Endothelial cell of umbilical vein (primary cell): ENCODE measurements around the gene PSME3IP1. TPM values are rescaled to one million over a fixed set of nuclear protein-coding genes. Genes with fewer than 3 reads are reported as not detected.

Experiments
- BruUV-seq: library from RNA; stranded (reverse); fragments of 400-500 nt; replicated peaks from 2 replicates; lab custom pipeline; 2021; lab: Mats Ljungman, UMichigan
- CTCF ChIA-PET: fragments of 300-600, 350-600 bp; sonication (Branson Sonifier 250); formaldehyde crosslinking; loops from one replicate; lab custom pipeline; 2021; ENCODE audit warnings: antibody characterized with exemption, inconsistent platforms; lab: Charles Lee
- POLR2A ChIA-PET: fragments of 300-600, 350-600 bp; sonication (Branson Sonifier 250); formaldehyde crosslinking; loops from one replicate; lab custom pipeline; 2021; ENCODE audit warnings: antibody characterized with exemption, inconsistent platforms; lab: Charles Lee
- DNase-seq: peaks from one replicate; pipeline ENCODE4 v3.0.0-alpha.2; 2011; ENCODE audit warnings: low read depth, low spot score
- FAIRE-seq: peaks from 2 replicates; lab custom pipeline; 2011; peaks lifted over from hg19 to GRCh38; lab: Jason Lieb, UNC
- H2AFZ ChIP-seq: 2 replicates; pipeline ENCODE4 v1.6.0; 2012; ENCODE audit warnings: low read depth, low read length, control low read depth, inconsistent platforms
- H3K27ac ChIP-seq: 2 replicates; pipeline ENCODE4 v1.5.1; 2011; ENCODE audit warnings: low read depth, mild to moderate bottlenecking, control low read depth, low read length, moderate library complexity; ENCODE audit not compliant: insufficient read depth
- H3K27me3 ChIP-seq, 2 experiments: 2 replicates each; pipeline versions ENCODE4 v1.6.0 to v1.6.1; 2011; ENCODE audit warnings: low read length in 2 of 2, mixed read lengths in 1 of 2; ENCODE audit not compliant: control insufficient read depth in 2 of 2, insufficient read depth in 2 of 2
- H3K36me3 ChIP-seq, 2 experiments: 2 replicates in 1 of 2; 3 replicates in 1 of 2; pipeline ENCODE4 v1.5.1; 2011; ENCODE audit warnings: low read length in 2 of 2, mild to moderate bottlenecking in 1 of 2, moderate library complexity in 1 of 2; ENCODE audit not compliant: control insufficient read depth in 2 of 2, insufficient read depth in 2 of 2; ENCODE audit errors: extremely low read depth in 1 of 2
- H3K4me1 ChIP-seq: 3 replicates; pipeline ENCODE4 v1.5.1; 2011; ENCODE audit warnings: mild to moderate bottlenecking, low read length; ENCODE audit not compliant: control insufficient read depth, insufficient read depth; ENCODE audit errors: extremely low read depth
- H3K4me2 ChIP-seq: 2 replicates; pipeline ENCODE4 v1.6.1; 2011; ENCODE audit warnings: low read length, control low read depth, mixed read lengths; ENCODE audit not compliant: insufficient read depth
- H3K4me3 ChIP-seq, 3 experiments: fragments of 200-600 bp in 1 of 3; sonication (generic), shearing (Covaris generic) in 1 of 3; replicated peaks in 1 of 3; 2 replicates each; pipeline ENCODE4 v1.5.1; 2011 to 2016; ENCODE audit warnings: control low read depth in 3 of 3, low read length in 3 of 3, mild to moderate bottlenecking in 2 of 3, inconsistent platforms in 1 of 3, low read depth in 1 of 3, moderate library complexity in 1 of 3; ENCODE audit not compliant: insufficient read depth in 1 of 3
- H3K79me2 ChIP-seq: 2 replicates; pipeline ENCODE4 v1.6.0; 2012; ENCODE audit warnings: low read length, inconsistent platforms; ENCODE audit not compliant: control insufficient read depth, insufficient read depth
- H3K9ac ChIP-seq: replicated peaks from 2 replicates; pipeline ENCODE3; 2011; ENCODE audit warnings: low read length, control low read depth; ENCODE audit not compliant: insufficient read depth; ENCODE audit errors: extremely low read depth
- H3K9me1 ChIP-seq: replicated peaks from 3 replicates; pipeline ENCODE4 v1.6.0; 2011; ENCODE audit warnings: mild to moderate bottlenecking, low read length; ENCODE audit not compliant: control insufficient read depth, insufficient read depth; ENCODE audit errors: extremely low read depth
- H3K9me3 ChIP-seq: replicated peaks from 2 replicates; pipeline ENCODE4 v1.5.1; 2012; ENCODE audit warnings: low read length, inconsistent platforms; ENCODE audit not compliant: control insufficient read depth, insufficient read depth
- H4K20me1 ChIP-seq: replicated peaks from 2 replicates; pipeline ENCODE3; 2011; ENCODE audit warnings: mild to moderate bottlenecking, low read length; ENCODE audit not compliant: control insufficient read depth, insufficient read depth; ENCODE audit errors: extremely low read depth
- EZH2 ChIP-seq: IDR thresholded peaks from 2 replicates; pipeline ENCODE4 v1.6.1; 2012; ENCODE audit warnings: borderline replicate concordance, low read depth, mild to moderate bottlenecking, moderate library complexity, low read length, inconsistent platforms; ENCODE audit not compliant: severe bottlenecking
- FOS ChIP-seq: IDR thresholded peaks from 2 replicates; pipeline ENCODE4 v1.6.1; 2011; ENCODE audit warnings: mild to moderate bottlenecking, low read length, moderate library complexity, borderline replicate concordance; ENCODE audit not compliant: insufficient read depth
- GATA2 ChIP-seq: IDR thresholded peaks from 2 replicates; pipeline ENCODE4 v1.7.0; 2011; ENCODE audit warnings: low read depth, mild to moderate bottlenecking, moderate library complexity, mixed read lengths, low read length; ENCODE audit not compliant: insufficient read length, insufficient read depth
- JUN ChIP-seq: IDR thresholded peaks from 2 replicates; pipeline ENCODE4 v1.6.1; 2011; ENCODE audit warnings: borderline replicate concordance, low read depth; ENCODE audit not compliant: insufficient read length, insufficient read depth
- MYC ChIP-seq: IDR thresholded peaks from one replicate; pipeline ENCODE4 v1.6.1; 2011; ENCODE audit warnings: mild to moderate bottlenecking, low read depth, low read length
- POLR2A ChIP-seq: IDR thresholded peaks from 2 replicates; pipeline ENCODE4 v1.6.1; 2012; ENCODE audit warnings: low read depth, mild to moderate bottlenecking, control low read depth, low read length
- POLR2AphosphoS5 ChIP-seq: IDR thresholded peaks from 2 replicates; pipeline ENCODE4 v1.6.1; 2012; ENCODE audit warnings: low read depth, mild to moderate bottlenecking, control low read depth, low read length, moderate library complexity; ENCODE audit not compliant: insufficient read depth
- dilution Hi-C: fragments of 300-500 bp; cut with MboI; formaldehyde crosslinking; loops from one replicate; pipeline ENCODE4 v1.15.0; 2019; ENCODE audit warnings: low sequenced_read_pairs; ENCODE audit not compliant: extremely low pct_ligation_motif_present
- intact Hi-C: fragments of 100-400 bp; cut with micrococcal nuclease; formaldehyde crosslinking; loops from one replicate; pipeline ENCODE4 v1.10.0; 2022
- polyA plus RNA-seq, 4 experiments: library from polyadenylated mRNA; depleted of rRNA in 3 of 4; stranded (reverse) in 3 of 4; unstranded in 1 of 4; fragments of >200 nt; gene quantifications; 2 replicates each; pipeline versions ENCODE4 v1.2.1 to v1.2.3, GENCODE V29; 2011 to 2012; ENCODE audit warnings: missing spikeins in 1 of 4
- total RNA-seq: library from RNA; stranded (reverse); gene quantifications from 2 replicates; pipeline ENCODE4 v1.2.3, GENCODE V29; 2021
- TF ChIP-seq, protein P1 (sequence below): IDR thresholded peaks from 2 replicates; pipeline ENCODE4 v1.6.1; 2011; ENCODE audit not compliant: insufficient read depth, insufficient read length
- TF ChIP-seq, protein P2 (sequence below), 2 donors: IDR thresholded peaks; 1 replicate in 1 of 2; 2 replicates in 1 of 2; pipeline ENCODE4 v1.5.1; 2011; ENCODE audit warnings: low read length in 2 of 2, mild to moderate bottlenecking in 2 of 2, moderate library complexity in 2 of 2, control low read depth in 1 of 2, inconsistent platforms in 1 of 2, low read depth in 1 of 2; ENCODE audit not compliant: insufficient read depth in 1 of 2; ENCODE audit errors: extremely low read depth in 1 of 2

The PSME3IP1 gene
- total and polyA plus RNA-seq, 2 donors (not counting 3 experiments of a cell fraction or from before 2014, with no cell fraction given) = 86.2 to 91.8 TPM

- Histone ChIP-seq H3K27me3 (no peaks in the 10 kb centered on the region), H3K79me2 (peaks cover 78% of the 10 kb centered on the region), H3K4me1 (peaks cover 26% of the 10 kb centered on the region), H3K9me1 (no peaks in the 10 kb centered on the region), H3K9ac (no peak overlapping the region), H3K9me3 (no peaks in the 10 kb centered on the region), H3K4me3 (no peak overlapping the region), H4K20me1 (no peaks in the 10 kb centered on the region), H3K4me2 (peak overlapping the region; percentile 85), H2AFZ (no peak overlapping the region), H3K36me3 (no peaks in the 10 kb centered on the region), H3K27ac (no peak overlapping the region)
- FAIRE-seq = no peak
- intact Hi-C loops = no loop called here
- TF ChIP-seq FOS (no peak), POLR2A (no peak), GATA2 (no peak), EZH2 (no peak), POLR2AphosphoS5 (no peak), MYC (no peak), JUN (no peak)
- TF ChIP-seq, protein P1, sequence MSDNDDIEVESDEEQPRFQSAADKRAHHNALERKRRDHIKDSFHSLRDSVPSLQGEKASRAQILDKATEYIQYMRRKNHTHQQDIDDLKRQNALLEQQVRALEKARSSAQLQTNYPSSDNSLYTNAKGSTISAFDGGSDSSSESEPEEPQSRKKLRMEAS = no peak
- TF ChIP-seq, protein P2, sequence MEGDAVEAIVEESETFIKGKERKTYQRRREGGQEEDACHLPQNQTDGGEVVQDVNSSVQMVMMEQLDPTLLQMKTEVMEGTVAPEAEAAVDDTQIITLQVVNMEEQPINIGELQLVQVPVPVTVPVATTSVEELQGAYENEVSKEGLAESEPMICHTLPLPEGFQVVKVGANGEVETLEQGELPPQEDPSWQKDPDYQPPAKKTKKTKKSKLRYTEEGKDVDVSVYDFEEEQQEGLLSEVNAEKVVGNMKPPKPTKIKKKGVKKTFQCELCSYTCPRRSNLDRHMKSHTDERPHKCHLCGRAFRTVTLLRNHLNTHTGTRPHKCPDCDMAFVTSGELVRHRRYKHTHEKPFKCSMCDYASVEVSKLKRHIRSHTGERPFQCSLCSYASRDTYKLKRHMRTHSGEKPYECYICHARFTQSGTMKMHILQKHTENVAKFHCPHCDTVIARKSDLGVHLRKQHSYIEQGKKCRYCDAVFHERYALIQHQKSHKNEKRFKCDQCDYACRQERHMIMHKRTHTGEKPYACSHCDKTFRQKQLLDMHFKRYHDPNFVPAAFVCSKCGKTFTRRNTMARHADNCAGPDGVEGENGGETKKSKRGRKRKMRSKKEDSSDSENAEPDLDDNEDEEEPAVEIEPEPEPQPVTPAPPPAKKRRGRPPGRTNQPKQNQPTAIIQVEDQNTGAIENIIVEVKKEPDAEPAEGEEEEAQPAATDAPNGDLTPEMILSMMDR (IDR thresholded peaks at IDR 0.05; ENCODE audit: extremely low read depth in 1 of 2, insufficient read depth in 1 of 2, low read depth in 1 of 2, low read length in 2 of 2) = no peak
- ChIA-PET CTCF (interaction anchor here (0.8 to 1.5 kb wide), 2 partner anchors 92 to 100 kb away, joined by 3 to 8 read pairs; partner anchors contain the start of gene CPNE2), POLR2A (no interaction called here)
- dilution Hi-C loops = loop anchor here (5.0 kb wide), 1 partner anchor 37 kb away; no protein-coding TSS in a partner anchor
- BruUV-seq = no TSS peak
- no peak for DNase-seq
Observed at GRCh38 chr16:57184113-57184512, 1.7 kb downstream of the PSME3IP1 start.
